Activated CD4-positive, alpha-beta T cell treated with anti-CD3 and anti-CD28 coated beads for 36 hours (primary cell): ENCODE results near the gene PALB2. TPM values are rescaled to one million over a fixed set of nuclear protein-coding genes. Genes with fewer than 3 reads are reported as not detected.
"Not testable (repeated sequence)": the region's sequence is repeated elsewhere in the genome, so short reads cannot be mapped to it uniquely, and the experiment has no call there.

Source experiments
- ATAC-seq: fragments of 200-7000 bp; cut with Tn5 transposase; one replicate; pipeline ENCODE4 v1.10.0; 2021; ENCODE audit warnings: mild to moderate bottlenecking, moderate library complexity
- CTCF ChIA-PET: fragments of 350-600 bp; sonication (Branson Sonifier 250); formaldehyde crosslinking; loops from one replicate; lab custom pipeline; 2021; ENCODE audit warnings: antibody characterized with exemption; lab: Charles Lee
- POLR2A ChIA-PET: fragments of 350-600 bp; sonication (Branson Sonifier 250); formaldehyde crosslinking; loops from one replicate; lab custom pipeline; 2021; ENCODE audit warnings: antibody characterized with exemption, inconsistent platforms; lab: Charles Lee
- DNase-seq: peaks from one replicate; pipeline ENCODE4 v3.0.0-alpha.2; 2020
- H3K27ac Mint-ChIP-seq: one replicate; pipeline ENCODE4 v1.8.0; 2021; ENCODE audit warnings: mixed read lengths
- H3K27me3 Mint-ChIP-seq: one replicate; pipeline ENCODE4 v1.8.0; 2021; ENCODE audit warnings: mixed read lengths
- H3K36me3 Mint-ChIP-seq: one replicate; pipeline ENCODE4 v1.8.0; 2021; ENCODE audit warnings: low read depth, mixed read lengths
- H3K4me1 Mint-ChIP-seq: one replicate; pipeline ENCODE4 v1.8.0; 2021; ENCODE audit warnings: mixed read lengths
- H3K4me3 Mint-ChIP-seq: one replicate; pipeline ENCODE4 v1.8.0; 2021; ENCODE audit warnings: mild to moderate bottlenecking, moderate library complexity, mixed read lengths
- H3K9me3 Mint-ChIP-seq: one replicate; pipeline ENCODE4 v1.8.0; 2021; ENCODE audit warnings: low read depth, mixed read lengths
- intact Hi-C, 2 experiments: fragments of 100-400 bp; cut with DNase I in 1 of 2; cut with micrococcal nuclease in 1 of 2; formaldehyde crosslinking; loops; one replicate each; pipeline versions ENCODE4 v1.14.2 to v1.15.1; 2022 to 2024; cut with DNase I, micrococcal nuclease
- total RNA-seq, 2 experiments: library from RNA; stranded (reverse); gene quantifications; one replicate each; pipeline ENCODE4 v1.2.3, GENCODE V29; 2021

The PALB2 gene
- total RNA-seq, 2 experiments from 2014 or later: 23.1 to 23.5 TPM

- Mint-ChIP-seq H3K4me3 (no peak overlapping the region), H3K9me3 (no peaks in the 10 kb centered on the region), H3K36me3 (peaks cover 23% of the 10 kb centered on the region), H3K4me1 (no peaks in the 10 kb centered on the region), H3K27me3 (no peaks in the 10 kb centered on the region), H3K27ac (no peak overlapping the region)
- POLR2A ChIA-PET: no interaction called here
- CTCF ChIA-PET: interaction anchor here (0.6 kb wide), 1 partner anchor 11 kb away, joined by 3 read pairs; the partner anchor contains the start of gene NDUFAB1
- intact Hi-C loops: no loop called here
- ATAC-seq: no peak
- DNase-seq: no peak
These were observed 33.4 kb downstream of the PALB2 start for GRCh38 chr16:23607726-23608125.

DNA sequence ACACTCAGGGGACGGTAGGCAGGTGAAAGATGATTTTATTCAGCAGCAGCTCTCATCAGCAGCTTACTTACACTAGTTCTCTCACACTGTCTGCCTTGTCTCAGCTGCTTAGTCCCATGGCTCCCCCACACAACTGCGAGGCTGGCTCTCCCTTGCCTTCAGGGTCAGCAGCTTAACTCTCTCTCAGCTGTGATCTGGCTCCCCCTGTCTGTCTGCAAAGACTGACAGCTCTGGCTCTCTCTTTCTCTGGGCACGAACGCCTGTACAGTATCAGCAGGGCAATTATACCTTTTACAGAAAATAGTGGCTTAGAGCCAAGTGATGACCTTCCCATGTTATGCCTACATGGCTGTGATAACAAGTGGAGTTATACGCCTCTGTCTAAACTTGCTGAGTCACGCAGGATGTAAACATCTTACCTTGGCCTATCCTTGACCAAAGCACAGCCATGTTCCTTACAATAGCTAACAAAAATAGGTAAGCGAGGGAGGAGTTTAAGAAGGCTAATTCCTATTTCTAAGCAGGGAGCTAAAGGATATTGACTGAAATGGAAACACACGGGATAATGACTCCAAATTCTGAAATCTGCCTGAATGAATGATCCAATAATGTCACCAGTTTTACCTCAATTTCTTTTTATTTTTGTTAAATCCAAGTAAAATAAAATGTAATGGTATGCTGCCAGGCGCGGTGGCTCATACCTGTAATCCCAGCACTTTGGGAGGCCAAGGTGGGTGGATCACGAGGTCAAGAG, 43.9 kb downstream of the PALB2 start:
- no peaks in the 10 kb centered on the region for H3K9me3 Mint-ChIP-seq
- H3K27me3 Mint-ChIP-seq: no peaks in the 10 kb centered on the region
- ChIA-PET CTCF (interaction anchor here (0.5 to 1.6 kb wide), 12 partner anchors 11 to 372 kb away, joined by 3 to 9 read pairs (median 3); partner anchors contain the start of gene UBFD1), POLR2A (interaction anchor here (0.5 to 0.9 kb wide), 3 partner anchors 23 to 47 kb away, joined by 3 to 4 read pairs (median 3); partner anchors contain the start of genes EARS2 and UBFD1)
- H3K4me1 Mint-ChIP-seq: peaks cover 30% of the 10 kb centered on the region
- ATAC-seq (no peak), DNase-seq (peak; percentile 47)
- intact Hi-C loops: loop anchor here (2.0 to 5.0 kb wide), 4 partner anchors 88 to 1645 kb away; partner anchors contain the start of genes UQCRC2 (in 1 of the 2) and USP31 (in 1 of the 2)
- H3K36me3 Mint-ChIP-seq: peaks cover 23% of the 10 kb centered on the region
- H3K27ac Mint-ChIP-seq: peak overlapping the region; percentile 73
- H3K4me3 Mint-ChIP-seq: peak overlapping the region; percentile 28

- Mint-ChIP-seq H3K9me3 (no peaks in the 10 kb centered on the region), H3K27ac (peak within 1 kb of the TSS; percentile 80), H3K27me3 (no peaks in the 10 kb centered on the region), H3K4me3 (peak within 1 kb of the TSS; percentile 79), H3K36me3 (peaks cover 27% of the 10 kb centered on the region), H3K4me1 (peaks cover 36% of the 10 kb centered on the region)
- ChIA-PET CTCF (interaction anchor here (0.5 to 1.6 kb wide), 13 partner anchors 12 to 379 kb away, joined by 3 to 9 read pairs (median 3); partner anchors contain the start of gene UBFD1), POLR2A (interaction anchor here (0.9 kb wide), 1 partner anchor 39 kb away, joined by 3 read pairs; the partner anchor contains the start of genes EARS2 and UBFD1)
- intact Hi-C loops: loop anchor here (1.0 to 5.0 kb wide), 11 partner anchors 39 to 1644 kb away; partner anchors contain the start of genes EARS2 (in 2 of the 2), UBFD1 (in 2 of the 2), COG7 (in 1 of the 2) and DCTN5 (in 1 of the 2)
- DNase-seq (peak; percentile 96), ATAC-seq (peak; percentile 97)
These were observed 45.0 kb downstream of the PALB2 start, which contains the start of gene NDUFAB1 for GRCh38 chr16:23595951-23596720. NDUFAB1 (minus strand) TSS chr16:23596316; CDS start chr16:23596290, 26 bp downstream.

DNA sequence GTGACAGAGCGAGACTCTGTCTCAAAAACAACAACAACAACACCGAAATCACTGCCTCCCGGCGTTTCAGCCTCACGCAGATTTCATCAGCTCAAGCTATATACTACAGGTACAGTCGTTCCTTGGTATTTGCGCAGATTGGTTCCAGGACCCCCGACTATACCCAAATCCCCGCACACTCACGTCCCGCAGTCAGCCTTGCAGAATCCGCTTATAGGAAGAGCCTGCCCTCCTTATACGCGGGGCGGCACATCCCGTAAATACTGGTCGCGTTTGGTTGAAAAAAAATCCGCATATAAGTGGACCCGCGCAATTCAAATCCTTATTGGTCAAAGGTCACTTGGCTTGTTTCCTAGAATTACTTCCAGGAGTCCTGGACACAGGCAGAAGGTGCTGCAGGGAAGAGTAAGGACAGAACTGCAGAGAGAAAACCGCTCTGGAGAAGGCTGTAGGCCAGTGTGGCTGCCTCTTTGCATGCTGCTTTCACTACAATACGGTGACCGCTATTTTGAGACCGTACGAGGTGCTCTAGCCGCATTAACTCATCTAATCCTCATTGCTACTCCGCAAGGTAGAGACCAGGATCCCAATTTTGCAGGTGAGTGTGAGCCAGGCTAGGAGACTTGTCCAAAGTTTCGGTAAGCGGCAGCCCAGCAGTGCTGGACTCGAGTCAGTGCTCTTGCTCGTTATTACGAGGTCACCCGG, 45.7 kb downstream of the PALB2 start:
- ChIA-PET POLR2A (interaction anchor here (0.6 kb wide), 1 partner anchor 14 kb away, joined by 4 read pairs; no protein-coding TSS in a partner anchor), CTCF (interaction anchor here (1.4 kb wide), 1 partner anchor 374 kb away, joined by 4 read pairs; no protein-coding TSS in a partner anchor)
- H3K9me3 Mint-ChIP-seq: no peaks in the 10 kb centered on the region
- ATAC-seq (no peak), DNase-seq (no peak)
- no peaks in the 10 kb centered on the region for H3K27me3 Mint-ChIP-seq
- H3K4me1 Mint-ChIP-seq: peaks cover 36% of the 10 kb centered on the region
- intact Hi-C loops: loop anchor here in 1 of 2 experiments (5.0 kb wide), 2 partner anchors 357 to 1643 kb away; partner anchors contain the start of gene UQCRC2
- peak overlapping the region; percentile 67 for H3K27ac Mint-ChIP-seq
- H3K36me3 Mint-ChIP-seq: peaks cover 28% of the 10 kb centered on the region
- H3K4me3 Mint-ChIP-seq: peak overlapping the region; percentile 79

DNA sequence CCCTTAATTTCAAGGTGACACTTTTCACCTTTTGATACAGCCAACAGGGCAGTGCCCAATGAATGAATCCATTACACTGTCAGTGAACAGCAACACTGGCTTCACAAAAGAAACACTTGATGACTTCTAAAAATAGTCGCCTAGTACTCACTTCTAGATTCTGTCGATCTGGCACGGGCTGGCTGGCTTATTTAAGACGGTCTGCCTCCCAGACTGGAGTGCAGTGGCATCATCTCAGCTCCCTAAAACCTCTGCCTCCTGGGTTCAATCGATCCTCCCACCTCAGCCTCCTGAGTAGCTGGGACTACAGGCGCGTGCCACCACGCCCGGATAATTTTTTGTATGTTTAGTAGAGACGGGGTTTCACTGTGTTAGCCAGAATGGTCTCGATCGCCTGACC, 46.9 kb downstream of the PALB2 start:
- Mint-ChIP-seq H3K36me3 (peaks cover 32% of the 10 kb centered on the region), H3K9me3 (no peaks in the 10 kb centered on the region), H3K4me1 (peaks cover 36% of the 10 kb centered on the region), H3K27me3 (no peaks in the 10 kb centered on the region), H3K4me3 (no peak overlapping the region), H3K27ac (no peak overlapping the region)
- intact Hi-C loops: no loop called here
- ChIA-PET CTCF (no interaction called here), POLR2A (no interaction called here)
- ATAC-seq (no peak), DNase-seq (no peak)

DNA sequence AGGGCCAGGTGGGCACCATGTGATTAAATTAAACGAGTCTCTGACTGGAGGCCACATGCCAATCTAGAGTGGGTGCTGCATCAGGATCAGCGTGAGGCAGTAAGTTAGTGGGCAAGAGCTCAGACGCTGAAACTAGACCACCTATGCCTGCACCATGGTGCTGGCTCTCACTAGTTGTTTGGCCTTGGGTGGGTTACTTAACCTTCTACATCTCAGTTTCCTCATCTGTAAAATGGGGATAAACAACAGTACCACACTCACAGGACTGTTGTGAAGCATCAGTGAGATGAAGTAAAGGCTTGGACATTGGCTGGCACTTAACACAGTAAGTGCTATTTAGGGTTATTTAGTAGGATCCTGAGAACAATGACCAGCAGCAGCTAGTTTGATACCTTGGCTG, 50.9 kb downstream of the PALB2 start:
- no peaks in the 10 kb centered on the region for H3K9me3 Mint-ChIP-seq
- intact Hi-C loops: no loop called here
- ChIA-PET POLR2A (no interaction called here), CTCF (interaction anchor here (0.6 kb wide), 1 partner anchor 98 kb away, joined by 3 read pairs; no protein-coding TSS in a partner anchor)
- H3K27ac Mint-ChIP-seq: no peak overlapping the region
- ATAC-seq: no peak
- peaks cover 52% of the 10 kb centered on the region for H3K36me3 Mint-ChIP-seq
- no peak for DNase-seq
- no peaks in the 10 kb centered on the region for H3K27me3 Mint-ChIP-seq
- H3K4me1 Mint-ChIP-seq: peaks cover 28% of the 10 kb centered on the region
- no peak overlapping the region for H3K4me3 Mint-ChIP-seq

GRCh38 chr16:23587726-23588125, 53.4 kb downstream of the PALB2 start:
- Mint-ChIP-seq H3K4me1 (peaks cover 9% of the 10 kb centered on the region), H3K4me3 (no peak overlapping the region), H3K27me3 (no peaks in the 10 kb centered on the region), H3K27ac (no peak overlapping the region), H3K36me3 (peaks cover 51% of the 10 kb centered on the region), H3K9me3 (no peaks in the 10 kb centered on the region)
- ChIA-PET POLR2A (no interaction called here), CTCF (interaction anchor here (1.0 kb wide), 1 partner anchor 12 kb away, joined by 3 read pairs; no protein-coding TSS in a partner anchor)
- ATAC-seq (no peak), DNase-seq (no peak)
- intact Hi-C loops: no loop called here

- Mint-ChIP-seq H3K27me3 (no peaks in the 10 kb centered on the region), H3K27ac (no peak overlapping the region), H3K4me1 (no peaks in the 10 kb centered on the region), H3K9me3 (no peaks in the 10 kb centered on the region), H3K36me3 (peaks cover 42% of the 10 kb centered on the region), H3K4me3 (no peak overlapping the region)
- ChIA-PET CTCF (interaction anchor here (0.5 to 0.7 kb wide), 2 partner anchors 151 to 350 kb away, joined by 3 read pairs; no protein-coding TSS in a partner anchor), POLR2A (no interaction called here)
- intact Hi-C loops: no loop called here
- ATAC-seq (no peak), DNase-seq (no peak)
These were observed 56.7 kb downstream of the PALB2 start for GRCh38 chr16:23584186-23585076.

GRCh38 chr16:23583271-23583670, 57.8 kb downstream of the PALB2 start:
- not testable (repeated sequence) for H3K27me3 Mint-ChIP-seq

GRCh38 chr16:23581764-23582163, 59.3 kb downstream of the PALB2 start:
- peaks cover 33% of the 10 kb centered on the region for H3K36me3 Mint-ChIP-seq
- CTCF ChIA-PET: no interaction called here
- intact Hi-C loops: no loop called here

More at GRCh38 chr16:23583271-23583670, 57.8 kb downstream of the PALB2 start:
- H3K4me1 Mint-ChIP-seq, ATAC-seq, H3K4me3 Mint-ChIP-seq, H3K9me3 Mint-ChIP-seq, intact Hi-C loops, POLR2A ChIA-PET, DNase-seq, H3K27ac Mint-ChIP-seq, CTCF ChIA-PET: not testable (repeated sequence)
- peaks cover 41% of the 10 kb centered on the region for H3K36me3 Mint-ChIP-seq

More at GRCh38 chr16:23581764-23582163, 59.3 kb downstream of the PALB2 start:
- Mint-ChIP-seq H3K4me3 (no peak overlapping the region), H3K9me3 (no peaks in the 10 kb centered on the region), H3K27ac (no peak overlapping the region), H3K27me3 (no peaks in the 10 kb centered on the region), H3K4me1 (no peaks in the 10 kb centered on the region)
- ATAC-seq: no peak
- no peak for DNase-seq
- POLR2A ChIA-PET: no interaction called here
